Measurements from ENCODE around the gene ARHGAP5. TPM values are rescaled to one million over a fixed set of nuclear protein-coding genes. Genes with fewer than 3 reads are reported as not detected.
"Not testable (repeated sequence)": the region's sequence is repeated elsewhere in the genome, so short reads cannot be mapped to it uniquely, and the experiment has no call there.

The ARHGAP5 gene
- total RNA-seq, 4 donors from 2014 or later: 85.8 to 167 (median 104) TPM

GRCh38 chr14:32104803-32105202, 27.7 kb downstream of the ARHGAP5 start:
- TF ChIP-seq POLR2A (IDR thresholded peaks at IDR 0.05) (no peak), EP300 (IDR thresholded peaks at IDR 0.05) (no peak), CTCF (IDR thresholded peaks at IDR 0.05) (no peak)
- DNase-seq (ENCODE audit: low spot score in 2 of 2): no peak
- Histone ChIP-seq H3K27me3 (no peaks in the 10 kb centered on the region), H3K36me3 (peaks cover 0 to 6% (median 0%) of the 10 kb centered on the region in 3 donors), H3K27ac (no peak overlapping the region), H3K9me3 (no peaks in the 10 kb centered on the region), H3K4me3 (no peak overlapping the region), H3K4me1 (peaks cover 0 to 59% (median 5%) of the 10 kb centered on the region in 4 donors)

GRCh38 chr14:32109676-32110547, 32.8 kb downstream of the ARHGAP5 start:
- no peak for TF ChIP-seq EP300 (IDR thresholded peaks at IDR 0.05)
- TF ChIP-seq POLR2A (IDR thresholded peaks at IDR 0.05): no peak
- no peak for TF ChIP-seq CTCF (IDR thresholded peaks at IDR 0.05)
- no peak for DNase-seq (ENCODE audit: low spot score in 2 of 2)
- H3K4me1 ChIP-seq: peaks cover 0 to 33% (median 5%) of the 10 kb centered on the region in 4 donors
- peaks cover 0 to 12% (median 0%) of the 10 kb centered on the region in 3 donors for H3K36me3 ChIP-seq
- H3K27me3 ChIP-seq: no peaks in the 10 kb centered on the region
- H3K9me3 ChIP-seq: no peaks in the 10 kb centered on the region
- no peak overlapping the region for H3K27ac ChIP-seq
- 81 to 85% methylated on average over 7 of the region's 7 CpGs for WGBS, 2 donors
- no peak overlapping the region for H3K4me3 ChIP-seq

DNA sequence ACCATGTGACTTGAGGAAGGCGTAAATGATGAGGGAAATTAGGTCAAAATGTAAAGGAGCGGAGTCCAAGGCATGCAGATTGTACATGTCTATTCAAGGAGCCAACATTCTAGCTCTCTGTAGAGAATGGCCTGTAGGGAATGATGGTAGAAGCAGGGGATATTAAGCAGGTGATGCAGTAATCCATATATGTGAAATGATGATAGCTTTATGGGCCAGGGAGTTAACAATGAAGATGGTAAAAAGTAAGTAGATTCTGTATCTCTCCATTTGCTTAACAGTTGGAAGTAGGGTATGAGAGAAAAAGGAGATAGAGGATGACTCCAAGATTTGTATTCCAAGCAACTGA, 33.4 kb downstream of the ARHGAP5 start:
- no peak for DNase-seq (ENCODE audit: low spot score in 2 of 2)
- Histone ChIP-seq H3K27me3 (no peaks in the 10 kb centered on the region), H3K27ac (no peak overlapping the region), H3K36me3 (peaks cover 0 to 12% (median 0%) of the 10 kb centered on the region in 3 donors), H3K4me3 (no peak overlapping the region), H3K9me3 (no peaks in the 10 kb centered on the region), H3K4me1 (peaks cover 0 to 33% (median 5%) of the 10 kb centered on the region in 4 donors)
- no peak for TF ChIP-seq POLR2A (IDR thresholded peaks at IDR 0.05)
- 89 to 97% methylated on average over 2 of the region's 2 CpGs for WGBS, 2 donors

GRCh38 chr14:32121536-32121935, 44.4 kb downstream of the ARHGAP5 start:
- no peaks in the 10 kb centered on the region for H3K9me3 ChIP-seq
- H3K27me3 ChIP-seq: no peaks in the 10 kb centered on the region
- no peak for DNase-seq (ENCODE audit: low spot score in 2 of 2)
- H3K4me3 ChIP-seq: no peak overlapping the region
- TF ChIP-seq POLR2A (IDR thresholded peaks at IDR 0.05): no peak
- TF ChIP-seq CTCF (IDR thresholded peaks at IDR 0.05): no peak
- no peak for TF ChIP-seq EP300 (IDR thresholded peaks at IDR 0.05)
- peaks cover 0 to 38% (median 0%) of the 10 kb centered on the region in 3 donors for H3K36me3 ChIP-seq
- H3K27ac ChIP-seq: no peak overlapping the region
- H3K4me1 ChIP-seq: peaks cover 0 to 10% (median 3%) of the 10 kb centered on the region in 4 donors

DNA sequence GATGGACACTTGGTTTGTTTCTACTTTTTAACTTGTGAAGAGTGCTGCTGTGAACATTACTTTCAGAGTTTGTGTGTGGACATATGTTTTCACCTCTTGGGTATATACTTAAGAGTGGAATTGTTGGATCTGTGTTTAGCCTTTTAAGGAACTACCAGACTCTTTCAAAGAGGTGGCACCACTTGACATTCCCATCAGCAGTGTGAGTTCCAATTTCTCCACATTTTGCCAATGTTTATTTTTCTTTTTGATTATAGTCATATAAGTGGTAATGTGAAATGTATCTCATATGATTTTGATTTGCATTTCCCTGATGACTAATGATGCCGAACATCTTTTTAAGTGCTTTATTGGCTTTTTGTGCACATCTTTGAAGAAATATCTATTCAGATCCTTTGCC, 44.8 kb downstream of the ARHGAP5 start:
- H3K27me3 ChIP-seq: no peaks in the 10 kb centered on the region
- no peak for DNase-seq (ENCODE audit: low spot score in 2 of 2)
- H3K9me3 ChIP-seq: no peaks in the 10 kb centered on the region
- no peak overlapping the region for H3K4me3 ChIP-seq
- TF ChIP-seq POLR2A (IDR thresholded peaks at IDR 0.05) (no peak), EP300 (IDR thresholded peaks at IDR 0.05) (no peak), CTCF (IDR thresholded peaks at IDR 0.05) (no peak)
- H3K36me3 ChIP-seq: peaks cover 0 to 41% (median 0%) of the 10 kb centered on the region in 3 donors
- WGBS, 2 donors: 42 to 77% methylated on average over 1 of the region's 1 CpG
- no peak overlapping the region for H3K27ac ChIP-seq
- peaks cover 0 to 10% (median 3%) of the 10 kb centered on the region in 4 donors for H3K4me1 ChIP-seq

DNA sequence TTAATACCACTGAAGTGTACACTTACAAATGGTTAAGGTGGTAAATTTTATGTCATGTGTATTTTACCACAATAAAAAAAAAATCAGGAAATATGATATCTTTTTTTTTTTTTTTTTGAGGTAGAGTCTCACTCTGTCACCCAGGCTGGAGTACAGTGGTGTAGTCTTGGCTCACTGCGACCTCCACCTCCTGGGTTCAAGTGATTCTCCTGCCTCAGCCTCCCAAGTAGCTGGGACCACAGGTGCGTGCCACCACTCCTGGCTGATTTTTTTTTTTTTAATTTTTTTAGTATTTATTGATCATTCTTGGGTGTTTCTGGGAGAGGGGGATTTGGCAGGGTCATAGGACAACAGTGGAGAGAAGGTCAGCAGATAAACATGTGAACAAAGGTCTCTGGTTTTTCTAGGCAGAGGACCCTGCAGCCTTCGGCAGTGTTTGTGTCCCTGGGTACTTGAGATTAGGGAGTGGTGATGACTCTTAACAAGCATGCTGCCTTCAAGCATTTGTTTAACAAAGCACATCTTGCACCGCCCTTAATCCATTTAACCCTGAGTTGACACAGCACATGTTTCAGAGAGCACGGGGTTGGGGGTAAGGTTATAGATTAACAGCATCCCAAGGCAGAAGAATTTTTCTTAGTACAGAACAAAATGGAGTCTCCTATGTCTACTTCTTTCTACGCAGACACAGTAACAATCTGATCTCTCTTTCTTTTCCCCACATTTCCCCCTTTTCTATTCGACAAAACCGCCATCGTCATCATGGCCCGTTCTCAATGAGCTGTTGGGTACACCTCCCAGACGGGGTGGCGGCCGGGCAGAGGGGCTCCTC, 50.0 kb downstream of the ARHGAP5 start:
- Histone ChIP-seq H3K36me3 (peaks cover 0 to 39% (median 7%) of the 10 kb centered on the region in 3 donors), H3K4me1 (peaks cover 0 to 10% (median 4%) of the 10 kb centered on the region in 4 donors)
- not testable (repeated sequence) for H3K9me3 ChIP-seq; H3K4me3 ChIP-seq; DNase-seq (ENCODE audit: low spot score in 2 of 2); H3K27ac ChIP-seq; H3K27me3 ChIP-seq
- WGBS, 2 donors: 89 to 92% methylated on average over 4 of the region's 13 CpGs

DNA sequence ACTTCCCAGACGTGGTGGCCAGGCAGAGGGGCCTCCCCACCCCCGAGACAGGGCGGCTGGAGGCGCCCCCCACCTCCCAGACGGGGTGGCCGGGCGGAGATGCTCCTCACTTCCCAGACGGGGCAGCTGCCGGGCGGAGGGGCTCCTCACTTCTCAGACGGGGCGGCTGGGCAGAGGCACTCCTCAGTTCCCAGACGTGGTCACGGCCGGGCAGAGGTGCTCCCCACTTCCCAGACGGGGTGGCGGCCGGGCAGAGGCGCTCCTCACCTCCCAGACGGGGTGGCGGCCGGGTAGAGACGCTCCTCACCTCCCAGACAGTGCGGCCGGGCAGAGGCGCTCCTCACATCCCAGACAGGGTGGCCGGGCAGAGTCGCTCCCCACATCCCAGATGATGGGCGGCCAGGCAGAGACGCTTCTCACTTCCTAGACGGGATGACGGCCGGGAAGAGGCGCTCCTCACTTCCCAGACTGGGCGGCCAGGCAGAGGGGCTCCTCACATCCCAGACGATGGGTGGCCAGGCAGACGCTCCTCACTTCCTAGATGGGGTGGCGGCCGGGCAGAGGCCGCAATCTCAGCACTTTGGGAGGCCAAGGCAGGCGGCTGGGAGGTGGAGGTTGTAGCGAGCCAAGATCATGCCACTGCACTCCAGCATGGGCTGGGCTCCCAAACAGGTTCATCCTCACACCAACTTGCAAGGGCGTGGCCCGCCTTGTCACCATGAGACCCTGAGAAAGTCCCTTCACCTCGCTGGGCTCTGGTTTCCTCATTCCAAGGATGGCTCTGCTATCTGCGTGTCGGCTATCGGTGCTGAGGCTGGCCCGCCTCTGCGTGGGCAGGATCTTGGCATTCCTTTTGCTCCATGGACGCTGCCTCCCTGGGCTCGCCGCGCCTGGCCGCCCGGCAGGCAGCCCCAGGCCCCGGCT, 50.9 kb downstream of the ARHGAP5 start:
- H3K9me3 ChIP-seq; H3K27me3 ChIP-seq; H3K4me3 ChIP-seq; DNase-seq (ENCODE audit: low spot score in 2 of 2); H3K27ac ChIP-seq; H3K4me1 ChIP-seq: not testable (repeated sequence)
- H3K36me3 ChIP-seq: peaks cover 0 to 41% (median 7%) of the 10 kb centered on the region in 3 donors
- WGBS, 2 donors: 96 to 98% methylated on average over 15 to 49 of the region's 57 CpGs
